Natural killer cell (primary cell): ENCODE results near the gene GUCY1B1. TPM values are rescaled to one million over a fixed set of nuclear protein-coding genes. Genes with fewer than 3 reads are reported as not detected.

ENCODE experiments used
- ATAC-seq, 3 donors: fragments of 150-1000 bp in 2 of 3; fragments of 200-7000 bp in 1 of 3; cut with Tn5 transposase; 1 replicate in 1 of 3; 2 replicates in 2 of 3; pipeline ENCODE4 v1.10.0; 2021; ENCODE audit warnings: mild to moderate bottlenecking in 2 of 3, moderate library complexity in 2 of 3
- DNase-seq, 2 donors: peaks; one replicate each; pipeline versions ENCODE4 v3.0.0 to v3.0.0-alpha.2; 2013 to 2021; ENCODE audit warnings: mixed read lengths in 1 of 2
- H3K27ac ChIP-seq: one replicate; pipeline ENCODE4 v1.5.1; 2013; ENCODE audit warnings: mild to moderate bottlenecking, low read length
- H3K27me3 ChIP-seq: one replicate; pipeline ENCODE4 v1.6.1; 2013; ENCODE audit warnings: low read length; ENCODE audit not compliant: control insufficient read depth, insufficient read depth
- H3K36me3 ChIP-seq: one replicate; pipeline ENCODE4 v1.6.1; 2013; ENCODE audit warnings: low read length; ENCODE audit not compliant: control insufficient read depth, insufficient read depth
- H3K4me1 ChIP-seq: one replicate; pipeline ENCODE4 v1.6.1; 2013; ENCODE audit warnings: low read length; ENCODE audit not compliant: control insufficient read depth, insufficient read depth
- H3K4me3 ChIP-seq: one replicate; pipeline ENCODE4 v1.5.1; 2013; ENCODE audit warnings: low read length
- H3K9me3 ChIP-seq: one replicate; pipeline ENCODE4 v1.6.1; 2013; ENCODE audit warnings: low read length; ENCODE audit not compliant: control insufficient read depth, insufficient read depth
- H3K27ac Mint-ChIP-seq, 2 donors: one replicate each; pipeline ENCODE4 v1.8.0; 2022; ENCODE audit warnings: mild to moderate bottlenecking in 2 of 2, mixed read lengths in 2 of 2, moderate library complexity in 1 of 2
- H3K27me3 Mint-ChIP-seq, 2 donors: one replicate each; pipeline ENCODE4 v1.8.0; 2022; ENCODE audit warnings: low read depth in 2 of 2, mixed read lengths in 2 of 2
- H3K36me3 Mint-ChIP-seq: one replicate; pipeline ENCODE4 v1.8.0; 2022; ENCODE audit warnings: mixed read lengths
- H3K4me1 Mint-ChIP-seq, 2 donors: one replicate each; pipeline ENCODE4 v1.8.0; 2022; ENCODE audit warnings: mixed read lengths in 2 of 2
- H3K4me3 Mint-ChIP-seq: one replicate; pipeline ENCODE4 v1.8.0; 2022; ENCODE audit warnings: mild to moderate bottlenecking, moderate library complexity, mixed read lengths
- H3K9me3 Mint-ChIP-seq, 2 donors: one replicate each; pipeline ENCODE4 v1.8.0; 2022; ENCODE audit warnings: mixed read lengths in 2 of 2
- CTCF ChIP-seq: fragments of 200-600 bp; IDR thresholded peaks from one replicate; pipeline ENCODE4 v1.8.0; 2022; ENCODE audit warnings: antibody characterized with exemption
- WGBS: methylation state at CpG from one replicate; pipeline ENCODE4 v1.1.7; 2013; ENCODE audit warnings: missing lambda C conversion rate; ENCODE audit not compliant: insufficient coverage; 5-methylcytosine and 5-hydroxymethylcytosine counted together
- intact Hi-C: fragments of 100-400 bp; cut with micrococcal nuclease; formaldehyde crosslinking; loops from one replicate; pipeline ENCODE4 v1.14.2; 2022
- total RNA-seq, 4 donors: library from RNA; stranded (reverse); fragments of 120-200 nt in 1 of 4; gene quantifications; one replicate each; pipeline versions ENCODE4 v1.2.3 to v1.2.4, GENCODE V29; 2013 to 2022

Gene GUCY1B1
- total RNA-seq, 3 donors from 2014 or later (not counting 1 experiment from before 2014, with no cell fraction given) = 2.1 to 4.0 (median 2.8) TPM

GRCh38 chr4:155759372-155760252 lies 791 bp downstream of the GUCY1B1 start:
- no peaks in the 10 kb centered on the region for H3K27me3 ChIP-seq
- 2% methylated on average over 77 of the region's 77 CpGs for WGBS
- Mint-ChIP-seq H3K4me3 (peak overlapping the region; percentile 79), H3K27ac (peak overlapping the region in 1 of 2 donors; percentile 87), H3K4me1 (peaks cover 11% of the 10 kb centered on the region in 2 donors), H3K27me3 (no peaks in the 10 kb centered on the region), H3K36me3 (no peaks in the 10 kb centered on the region), H3K9me3 (no peaks in the 10 kb centered on the region)
- H3K4me3 ChIP-seq = peak overlapping the region; percentile 62
- no peaks in the 10 kb centered on the region for H3K9me3 ChIP-seq
- H3K4me1 ChIP-seq = peaks cover 9% of the 10 kb centered on the region
- H3K36me3 ChIP-seq = no peaks in the 10 kb centered on the region
- H3K27ac ChIP-seq = peak overlapping the region; percentile 44
- ATAC-seq = no peak
- intact Hi-C loops = loop anchor here (2.0 kb wide), 2 partner anchors 91 to 383 kb away; partner anchors contain the start of gene MAP9
- DNase-seq = peak; percentile 6 to 28
- no peak for TF ChIP-seq CTCF

- no peaks in the 10 kb centered on the region for H3K36me3 Mint-ChIP-seq
- H3K27ac Mint-ChIP-seq = no peak overlapping the region
- DNase-seq (no peak), ATAC-seq (no peak)
- H3K4me3 Mint-ChIP-seq = peak overlapping the region; percentile 65
- H3K4me3 ChIP-seq = no peak overlapping the region
- no peaks in the 10 kb centered on the region for H3K9me3 ChIP-seq
- H3K9me3 Mint-ChIP-seq = no peaks in the 10 kb centered on the region
- intact Hi-C loops = no loop called here
- no peak for TF ChIP-seq CTCF
- WGBS = 89% methylated on average over 1 of the region's 3 CpGs
- H3K27me3 Mint-ChIP-seq = no peaks in the 10 kb centered on the region
- peaks cover 11% of the 10 kb centered on the region in 2 donors for H3K4me1 Mint-ChIP-seq
- H3K27ac ChIP-seq = no peak overlapping the region
- H3K4me1 ChIP-seq = peaks cover 9% of the 10 kb centered on the region
- no peaks in the 10 kb centered on the region for H3K36me3 ChIP-seq
- no peaks in the 10 kb centered on the region for H3K27me3 ChIP-seq
These were observed 2.2 kb downstream of the GUCY1B1 start for GRCh38 chr4:155761047-155761446.

GRCh38 chr4:155761916-155762315 lies 3.1 kb downstream of the GUCY1B1 start:
- Mint-ChIP-seq H3K36me3 (no peaks in the 10 kb centered on the region), H3K27ac (no peak overlapping the region), H3K4me3 (no peak overlapping the region), H3K27me3 (no peaks in the 10 kb centered on the region), H3K9me3 (no peaks in the 10 kb centered on the region), H3K4me1 (peaks cover 11% of the 10 kb centered on the region in 2 donors)
- Histone ChIP-seq H3K36me3 (no peaks in the 10 kb centered on the region), H3K27ac (no peak overlapping the region), H3K27me3 (no peaks in the 10 kb centered on the region), H3K4me3 (no peak overlapping the region), H3K9me3 (no peaks in the 10 kb centered on the region), H3K4me1 (peaks cover 9% of the 10 kb centered on the region)
- ATAC-seq = no peak
- intact Hi-C loops = no loop called here
- DNase-seq = no peak
- TF ChIP-seq CTCF = no peak

- peaks cover 9% of the 10 kb centered on the region for H3K4me1 ChIP-seq
- no peaks in the 10 kb centered on the region for H3K9me3 ChIP-seq
- H3K9me3 Mint-ChIP-seq = no peaks in the 10 kb centered on the region
- H3K36me3 ChIP-seq = no peaks in the 10 kb centered on the region
- no peak overlapping the region for H3K4me3 Mint-ChIP-seq
- DNase-seq (no peak), ATAC-seq (no peak)
- peaks cover 11% of the 10 kb centered on the region in 2 donors for H3K4me1 Mint-ChIP-seq
- intact Hi-C loops = no loop called here
- H3K27ac ChIP-seq = no peak overlapping the region
- H3K4me3 ChIP-seq = no peak overlapping the region
- H3K36me3 Mint-ChIP-seq = no peaks in the 10 kb centered on the region
- H3K27ac Mint-ChIP-seq = no peak overlapping the region
- no peak for TF ChIP-seq CTCF
- no peaks in the 10 kb centered on the region for H3K27me3 Mint-ChIP-seq
- no peaks in the 10 kb centered on the region for H3K27me3 ChIP-seq
These were observed 3.5 kb downstream of the GUCY1B1 start for GRCh38 chr4:155762334-155762733.
